ENCODE measurements around the gene INPP5K.
A peak's percentile ranks its signal among the peaks of the same experiment; 100 is the strongest.
"Not testable (repeated sequence)": the region's sequence is repeated elsewhere in the genome, so short reads cannot be mapped to it uniquely, and the experiment has no call there.

Gene INPP5K

DNA sequence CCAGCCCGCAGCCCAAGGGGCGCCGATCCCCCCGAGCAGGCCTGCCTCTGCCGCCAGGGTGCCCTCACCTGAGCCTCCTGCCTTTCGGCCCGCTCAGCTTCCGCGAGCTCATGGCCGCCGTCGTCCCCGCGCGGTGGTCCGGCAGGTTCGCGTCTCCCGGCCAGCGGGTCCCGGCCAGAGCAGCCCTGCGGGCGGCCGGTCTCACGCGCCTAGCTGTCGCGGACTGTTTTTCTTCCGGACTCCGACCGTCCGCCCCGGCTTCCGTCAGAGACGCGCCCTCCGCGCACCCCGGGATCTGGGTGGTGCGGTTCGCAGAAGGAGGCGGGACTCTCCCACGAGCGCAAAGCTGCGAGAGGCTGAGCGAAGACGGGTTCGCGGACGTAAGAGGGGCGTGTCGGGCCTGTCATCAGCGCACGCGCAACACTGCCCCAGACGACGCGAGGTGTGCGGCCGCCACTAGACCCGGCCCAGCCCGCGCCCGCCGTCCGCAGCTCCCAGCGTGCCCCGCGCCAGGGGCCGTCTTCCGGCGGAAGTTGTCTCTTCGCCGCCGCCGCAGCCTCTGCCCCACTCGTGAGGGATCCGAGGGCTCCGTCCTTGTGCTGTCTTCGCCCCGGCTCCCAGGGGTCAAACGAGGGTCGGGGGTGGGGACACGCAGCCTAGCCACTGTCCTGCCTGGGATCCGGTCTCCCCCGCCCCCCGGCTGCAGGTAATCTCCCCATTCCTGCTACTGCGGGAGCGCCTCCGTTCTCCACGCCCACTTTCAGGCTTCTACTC is at the start of gene INPP5K:
TSS of gene INPP5K (minus strand) at position 225 of the 774 bp plus-strand sequence. CDS start at position 112, 113 bp downstream.
- peak; percentile 99 for DNase-seq

DNA sequence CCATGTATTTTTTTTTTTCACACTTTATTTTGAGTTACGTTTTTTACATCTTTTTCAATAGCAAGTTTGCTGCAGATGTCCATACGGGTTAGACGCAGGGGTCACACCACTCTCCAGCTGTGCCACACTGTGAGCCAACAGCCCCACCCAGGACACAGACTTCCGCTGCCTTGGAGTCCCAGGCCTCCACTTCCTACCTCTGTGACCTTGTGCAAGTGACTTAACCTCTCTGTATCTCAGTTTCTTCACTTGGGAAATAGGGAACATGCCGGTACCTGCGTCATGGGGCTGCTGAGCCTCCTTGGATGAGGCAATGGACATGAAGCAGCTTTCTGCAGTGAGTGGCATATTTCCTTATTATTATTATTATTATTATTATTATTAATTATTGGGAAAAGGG is 49.5 kb upstream of the INPP5K start:
- DNase-seq: no peak

DNA sequence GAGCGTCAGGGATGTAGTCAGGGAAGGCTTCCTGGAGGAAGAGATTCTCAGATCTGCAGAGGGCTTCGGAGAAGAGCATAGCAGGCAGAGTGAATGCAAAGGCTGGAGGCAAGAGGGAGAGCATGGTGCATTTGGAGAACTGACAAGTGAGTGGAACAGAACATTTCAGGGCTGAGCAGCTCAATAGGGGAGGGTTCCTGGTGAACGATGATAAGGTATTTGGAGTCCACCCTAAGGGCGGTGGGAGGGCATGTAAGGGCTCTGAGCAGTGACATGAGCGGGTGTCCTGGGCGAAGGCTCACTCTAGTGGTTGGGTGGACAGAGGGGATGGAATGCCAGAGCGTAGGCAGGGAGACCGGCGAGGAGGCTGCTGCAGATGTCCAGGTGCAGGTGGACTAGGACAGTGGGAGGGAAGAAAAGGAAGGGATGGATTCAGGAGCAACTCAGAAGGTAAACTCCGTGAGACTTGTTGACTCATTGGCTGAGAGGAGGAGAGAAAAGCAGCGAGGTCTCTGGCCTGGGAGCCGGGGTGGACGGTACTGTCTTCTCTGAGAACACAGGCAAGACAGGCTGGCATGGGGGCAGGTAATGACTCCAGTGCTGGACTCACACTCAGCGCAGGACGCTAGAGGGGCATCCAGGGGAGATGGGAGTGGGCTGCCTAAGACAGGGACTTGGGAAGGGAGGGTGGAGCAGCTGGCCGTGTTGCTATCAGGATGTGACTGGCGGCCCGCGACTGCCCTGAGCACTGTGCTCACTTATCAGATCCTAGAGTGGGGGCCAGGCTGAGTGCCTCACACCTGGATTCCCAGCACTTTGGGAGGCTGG is 47.6 kb upstream of the INPP5K start:
- peak; percentile 39 for DNase-seq

DNA sequence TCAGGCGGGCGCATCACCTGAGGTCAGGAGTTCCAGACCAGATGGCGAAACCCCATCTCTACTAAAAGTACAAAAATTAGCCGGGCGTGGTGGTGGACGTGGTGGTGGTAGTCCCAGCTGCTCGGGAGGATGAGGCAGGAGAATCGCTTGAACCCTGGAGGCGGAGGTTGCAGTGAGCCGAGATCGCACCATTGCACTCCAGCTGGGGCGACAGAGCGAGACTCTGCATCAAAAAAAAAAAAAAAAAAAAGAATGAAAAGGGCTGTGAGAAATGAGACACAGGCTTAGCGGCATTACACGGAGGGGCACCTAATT is 47.0 kb upstream of the INPP5K start:
- not testable (repeated sequence) for DNase-seq

DNA sequence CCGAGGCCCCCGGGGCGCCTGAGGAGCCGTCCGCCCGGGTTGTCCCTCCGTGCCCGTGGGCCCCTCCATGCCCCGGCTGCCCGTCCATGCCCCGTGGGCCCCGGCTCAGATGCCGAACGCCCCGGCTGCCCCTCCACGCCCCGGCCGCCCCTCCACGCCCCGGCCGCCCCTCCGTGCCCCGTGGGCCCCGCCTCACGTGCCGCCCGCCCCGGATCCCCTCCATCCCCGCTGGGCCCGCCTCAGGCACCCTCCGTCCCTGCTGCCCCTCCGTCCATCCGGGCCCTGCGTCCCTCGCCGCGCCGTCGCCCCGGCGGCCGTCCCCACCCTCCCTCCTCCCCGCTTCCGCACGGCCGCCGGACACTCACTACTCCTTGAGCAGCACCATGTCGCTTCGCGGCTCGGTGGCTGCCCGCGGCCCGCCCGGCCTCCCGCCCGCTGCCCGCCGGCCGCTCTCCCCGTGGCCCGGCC is 45.8 kb upstream of the INPP5K start:
- DNase-seq: peak; percentile 62

DNA sequence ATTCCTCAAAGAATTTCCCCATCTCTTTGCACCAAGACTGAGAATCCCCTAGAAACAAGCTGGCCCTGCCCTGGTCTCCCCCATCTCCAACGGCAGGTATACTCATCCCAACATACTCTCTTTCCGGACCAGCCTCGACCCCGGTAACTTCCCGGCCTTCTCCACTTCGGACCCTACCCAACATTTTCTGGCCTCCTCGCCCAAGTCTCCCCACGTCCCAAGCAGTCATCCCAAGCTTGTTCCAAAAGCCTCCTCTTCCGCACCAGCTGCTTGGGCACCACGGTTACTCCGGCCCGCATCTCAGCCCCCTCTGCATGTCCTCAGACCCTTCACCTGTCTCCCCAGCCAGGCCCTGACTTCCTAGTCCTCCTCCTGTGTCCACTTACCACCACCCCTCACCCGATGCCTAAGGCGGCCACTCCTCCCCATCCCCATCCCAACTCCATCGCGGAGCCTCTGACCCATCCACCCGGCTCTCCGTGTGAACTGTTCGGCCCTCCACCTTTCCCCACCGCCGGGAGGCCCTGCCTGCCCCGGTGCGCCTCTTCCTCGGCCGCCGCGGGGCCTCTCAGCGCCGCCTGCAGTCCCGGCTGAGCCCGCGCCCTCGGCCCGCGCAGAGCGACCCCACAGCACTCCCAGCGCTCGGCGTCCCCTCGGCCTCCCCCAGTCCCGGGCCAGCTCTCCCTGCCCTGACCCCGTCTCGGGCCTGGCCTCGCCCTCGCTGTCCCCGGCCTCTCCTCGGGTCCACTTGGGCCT is 45.2 kb upstream of the INPP5K start:
- peak; percentile 45 for DNase-seq

DNA sequence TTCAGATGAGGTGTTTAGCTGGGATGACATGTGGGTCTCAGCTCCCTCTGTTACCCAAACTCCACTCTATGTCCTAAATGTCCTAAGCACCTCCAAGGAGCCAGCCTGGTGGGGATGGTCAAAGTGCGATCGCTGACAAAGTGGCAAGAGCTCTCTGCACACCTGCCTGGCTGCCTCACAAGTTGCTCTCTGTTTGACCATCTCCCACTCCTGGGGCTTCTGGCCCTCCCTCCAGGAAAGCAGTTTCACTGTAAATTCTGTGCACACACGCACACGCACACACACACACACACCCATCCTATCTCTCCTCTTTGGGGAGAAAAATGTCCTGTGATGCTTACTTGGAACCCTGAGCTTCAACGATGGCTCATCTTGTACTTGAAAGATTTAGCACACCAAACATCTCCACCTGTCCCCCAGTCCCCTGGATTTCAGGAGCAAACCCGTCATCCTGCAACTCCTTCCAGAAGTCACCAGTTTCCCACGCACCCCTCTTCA is 44.5 kb upstream of the INPP5K start:
- no peak for DNase-seq

DNA sequence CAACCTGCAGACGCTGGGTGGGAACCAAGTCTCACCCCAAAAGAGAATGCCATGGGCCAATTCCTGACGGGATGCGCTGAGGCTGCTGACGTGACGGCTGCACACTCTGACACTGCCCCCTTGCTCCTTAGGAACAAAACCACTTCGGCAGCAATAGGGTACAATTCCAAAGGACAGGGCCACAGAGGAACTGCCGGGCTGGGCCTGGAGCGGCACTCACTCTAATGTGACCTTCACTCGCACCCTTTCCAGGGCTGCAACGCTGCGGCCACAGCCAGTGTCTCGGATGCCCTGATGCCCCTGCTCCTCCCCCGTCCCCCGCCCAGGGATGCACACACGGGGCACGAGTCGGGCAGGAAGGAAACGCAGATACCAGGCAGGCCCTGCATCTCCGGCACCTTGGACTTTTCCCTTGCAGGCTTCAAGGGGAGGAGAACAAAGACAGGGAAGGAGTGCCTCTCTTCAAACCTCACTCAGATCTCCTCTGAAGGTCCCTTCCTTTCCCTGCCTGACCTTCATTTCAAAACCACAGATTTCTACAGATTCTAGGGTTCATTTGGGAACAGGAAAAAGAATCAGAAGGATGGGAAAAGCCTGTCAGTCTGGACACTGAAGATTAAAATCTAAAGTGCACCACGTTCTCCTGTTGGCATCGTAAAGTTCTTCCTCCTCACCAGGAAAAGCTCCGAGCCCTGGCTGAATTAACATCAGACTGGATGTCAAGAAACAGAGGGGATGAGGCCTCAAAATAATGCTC is 43.9 kb upstream of the INPP5K start:
- DNase-seq: no peak

DNA sequence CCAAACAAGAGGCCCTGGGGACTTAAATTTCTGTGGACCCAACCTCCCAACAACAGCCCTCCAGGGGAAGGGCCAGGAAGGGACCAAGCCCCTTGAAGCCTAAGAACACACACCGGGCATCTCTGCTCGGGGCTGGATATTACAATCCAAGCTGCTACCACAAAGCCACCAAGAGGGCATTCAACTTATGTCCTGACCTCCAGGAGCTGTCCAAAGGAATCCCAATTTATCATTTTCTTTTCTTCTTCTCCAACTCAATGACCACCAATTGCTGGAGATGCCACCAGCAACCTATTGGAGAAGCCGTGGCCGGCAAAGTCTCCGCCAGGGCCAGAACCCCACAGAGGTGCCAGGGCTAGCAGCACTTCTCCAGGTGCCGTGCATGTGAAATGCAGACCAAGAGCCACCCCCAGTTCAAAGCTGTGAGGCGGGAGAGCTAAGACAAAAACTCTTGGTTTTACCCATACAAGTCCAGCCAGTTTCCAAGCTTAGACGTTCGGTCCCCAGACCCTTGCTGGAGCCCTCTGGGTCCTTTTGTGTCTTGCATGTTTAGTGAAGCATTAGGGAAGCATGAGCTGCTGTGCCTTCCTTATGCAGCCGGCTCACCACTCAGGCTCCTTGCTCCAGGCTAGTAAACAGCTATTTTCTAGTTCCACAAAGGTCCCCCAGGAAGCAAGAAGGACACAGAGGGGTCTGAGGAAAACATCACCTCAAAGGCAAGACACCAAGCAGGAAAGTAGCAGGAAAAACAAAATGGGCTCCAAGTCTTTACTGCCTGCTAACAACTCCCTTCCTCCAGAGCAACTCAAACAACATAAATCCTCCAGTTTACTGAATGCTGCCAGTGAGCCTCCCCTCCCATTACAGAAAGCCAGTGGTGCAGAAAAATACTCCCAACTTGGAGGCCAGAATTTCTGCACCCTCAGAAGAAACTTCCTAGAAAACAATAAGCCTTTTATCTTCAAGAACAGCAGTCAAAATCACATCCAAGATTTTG is 42.9 kb upstream of the INPP5K start:
- DNase-seq: no peak

DNA sequence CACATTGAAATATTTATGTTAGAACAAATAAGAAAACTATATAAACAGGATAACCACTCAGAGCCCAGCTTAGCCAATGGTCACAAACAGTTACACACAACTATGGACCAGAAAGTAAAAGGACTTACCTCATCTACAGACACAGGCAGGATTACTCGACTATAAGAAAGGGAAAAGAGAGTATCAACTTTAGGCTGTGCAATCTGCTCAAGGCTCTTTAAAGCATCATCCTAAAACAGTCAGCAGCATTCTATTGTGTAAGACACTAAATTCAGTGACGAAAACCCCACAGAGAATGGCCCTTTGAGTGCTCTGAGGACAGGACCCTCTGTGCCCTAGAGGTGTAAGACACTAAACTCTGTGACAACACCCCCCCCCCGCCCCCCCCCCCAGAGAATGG is 42.0 kb upstream of the INPP5K start:
- DNase-seq: no peak

DNA sequence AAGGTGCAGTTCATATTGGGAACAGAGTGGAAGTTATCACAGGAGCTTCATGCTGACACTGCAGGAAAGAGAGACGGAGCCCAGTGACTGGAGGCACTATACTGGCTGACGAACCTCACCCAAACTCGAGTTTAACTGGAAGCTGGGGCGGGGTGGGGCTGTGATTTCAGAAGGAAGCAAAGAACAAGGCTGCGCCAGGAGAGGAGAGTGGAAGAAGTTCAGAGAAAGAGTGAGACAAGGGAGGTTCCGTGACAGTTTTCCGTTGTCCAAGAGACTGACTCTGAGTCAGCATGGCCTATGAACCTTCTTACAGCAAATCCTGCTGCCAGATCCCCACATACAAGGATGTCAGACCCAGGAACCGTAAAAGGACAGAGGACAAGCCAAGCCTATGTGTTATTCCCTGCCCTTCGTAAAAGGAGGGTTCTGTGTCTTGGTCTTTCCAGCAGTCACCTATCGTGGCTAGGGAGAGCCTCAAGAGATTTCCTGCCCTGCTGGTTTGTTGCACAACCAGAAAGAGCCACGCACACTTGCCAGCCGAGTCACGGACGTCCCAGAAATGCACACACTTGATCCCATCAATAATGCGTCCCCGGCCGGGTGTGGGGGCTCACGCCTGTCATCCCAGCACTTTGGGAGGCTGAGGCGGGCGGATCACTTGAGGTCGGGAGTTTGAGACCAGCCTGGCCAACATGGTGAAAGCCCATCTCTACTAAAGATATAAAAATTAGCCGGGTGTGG is 41.1 kb upstream of the INPP5K start:
- no peak for DNase-seq

DNA sequence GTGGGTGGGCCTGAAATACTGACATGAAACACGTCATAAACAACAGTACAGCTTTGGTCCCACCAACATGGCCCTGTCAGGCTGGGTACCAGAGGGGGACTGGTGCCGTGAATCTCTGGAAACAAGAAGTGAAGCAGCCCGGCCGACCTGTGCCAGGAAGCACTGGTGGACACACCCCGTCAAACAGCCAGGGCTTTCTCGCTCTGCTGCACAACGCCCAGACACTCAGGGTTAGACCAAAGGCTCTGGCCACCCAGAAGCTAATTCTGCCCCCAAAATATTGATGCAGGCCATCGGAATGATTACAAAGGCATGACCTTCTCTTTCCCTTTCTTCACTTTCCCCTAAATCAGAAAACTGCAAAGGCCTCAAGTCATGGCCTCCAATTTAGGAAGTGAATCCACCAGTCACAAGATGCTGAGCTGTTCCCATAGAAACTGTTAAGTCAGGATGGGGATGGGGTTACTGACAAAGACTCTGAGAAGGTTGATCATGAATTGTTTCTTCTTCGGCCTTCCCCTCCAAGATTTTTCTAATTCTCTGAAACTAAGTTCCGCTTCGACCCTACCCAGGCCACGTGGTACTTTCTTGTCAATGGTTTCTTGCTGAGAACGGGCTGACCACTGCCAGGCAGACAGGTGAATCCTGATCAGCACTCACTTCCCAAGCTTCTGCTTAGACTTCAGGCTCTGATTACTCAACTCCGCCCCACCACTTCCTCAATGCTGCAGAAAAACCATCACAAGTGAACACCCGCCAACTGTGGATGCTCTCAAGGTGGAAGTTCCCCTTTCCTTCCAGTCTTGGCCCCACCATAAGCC is 39.4 kb upstream of the INPP5K start:
- DNase-seq: peak; percentile 74

DNA sequence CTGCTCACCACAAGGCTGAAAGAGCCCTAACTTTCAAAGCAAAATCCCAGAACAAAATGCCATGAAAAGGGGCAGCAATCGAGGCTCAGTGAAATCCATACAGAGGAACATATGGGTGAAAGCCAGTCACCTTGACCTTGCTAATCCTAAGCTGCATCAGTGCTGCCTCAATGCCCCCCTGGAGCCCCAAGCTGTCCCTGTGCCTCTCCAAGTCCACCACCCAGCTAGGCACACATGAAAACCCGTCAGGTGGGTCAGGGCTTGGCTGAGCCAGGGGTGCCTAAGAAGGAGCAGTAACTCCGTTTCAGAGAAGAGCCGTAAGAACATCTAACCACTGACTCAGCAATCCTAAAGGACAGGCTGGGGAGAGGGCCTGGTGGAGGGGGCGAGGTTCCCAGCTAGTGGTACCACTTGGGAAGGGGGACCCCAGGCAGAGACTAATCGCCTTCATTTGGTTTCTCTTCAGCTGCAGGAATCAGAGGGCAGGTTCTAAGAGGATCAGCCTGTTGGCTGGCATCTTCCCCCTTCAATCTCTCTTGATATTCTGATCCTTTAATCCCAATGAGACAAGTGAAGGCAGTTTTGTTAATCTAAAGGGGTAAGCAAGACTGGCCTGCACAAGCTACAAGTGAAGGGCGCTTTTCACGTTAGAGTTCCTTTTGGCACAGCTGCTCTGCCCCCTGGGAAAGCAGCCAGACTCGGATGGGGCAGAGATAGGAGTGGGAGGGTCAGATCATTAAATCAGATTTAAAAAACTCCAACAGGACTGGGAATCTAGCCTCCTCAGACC is 38.5 kb upstream of the INPP5K start:
- DNase-seq: peak; percentile 98

DNA sequence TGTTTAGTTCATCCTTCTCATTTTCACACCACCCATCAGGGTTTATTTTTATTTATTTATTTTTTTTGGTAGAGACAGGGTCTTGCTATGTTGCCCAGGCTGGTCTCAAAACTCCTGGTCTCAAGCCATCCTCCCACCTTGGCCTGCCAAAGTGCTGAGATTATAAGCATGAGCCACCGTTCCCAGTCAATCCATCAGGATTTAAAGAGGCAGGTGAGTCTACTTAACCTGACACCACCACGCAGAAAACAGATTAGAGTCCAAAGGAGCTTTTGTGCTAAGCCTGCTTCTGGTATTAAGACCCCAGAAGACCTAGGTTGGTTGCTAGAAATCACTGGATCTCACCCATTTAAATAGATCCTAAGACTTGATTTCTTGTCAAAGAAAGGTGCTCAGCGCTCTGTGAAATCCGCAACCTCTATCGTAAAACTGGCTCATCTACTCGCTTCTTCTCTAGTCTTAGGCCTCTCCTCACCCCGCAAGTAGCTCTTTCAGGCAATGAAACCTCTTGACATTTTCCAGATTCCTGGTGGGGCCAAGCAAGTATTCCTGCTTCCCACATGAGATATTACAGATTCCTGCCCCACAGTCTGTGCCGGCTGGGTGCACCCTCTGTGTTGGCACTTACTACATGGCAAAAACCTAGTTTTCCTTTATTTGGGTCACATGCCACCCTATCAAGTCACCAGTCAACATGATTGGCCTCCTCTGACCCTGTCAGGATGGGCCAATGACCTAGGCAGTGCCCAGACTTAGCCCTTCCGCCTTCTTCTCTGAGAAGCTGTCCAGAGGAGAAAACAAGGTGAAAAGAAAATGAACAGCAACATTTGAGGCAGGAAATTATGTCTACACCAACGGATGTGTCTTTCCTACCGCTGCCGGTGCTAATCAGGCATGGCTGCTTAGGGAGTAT is 37.2 kb upstream of the INPP5K start:
- peak; percentile 99 for DNase-seq

DNA sequence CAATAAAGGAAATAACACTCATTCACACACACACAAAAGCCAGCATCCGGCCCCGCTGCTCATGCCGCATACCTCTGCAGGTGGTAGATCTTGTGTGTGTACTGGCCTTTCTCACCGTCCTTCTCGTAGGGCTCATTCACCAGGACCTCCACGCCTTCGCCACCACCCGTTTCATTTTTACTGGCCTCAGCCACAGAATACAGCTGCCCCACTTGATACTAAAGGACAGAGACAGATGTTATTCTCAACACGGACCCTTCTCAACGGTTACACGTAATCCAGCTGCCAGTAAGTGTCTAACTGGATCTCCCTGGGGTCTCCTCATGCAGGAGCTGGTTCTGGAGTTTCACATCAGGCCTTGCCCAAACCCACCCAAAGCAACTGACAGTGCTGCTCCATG is 36.5 kb upstream of the INPP5K start:
- DNase-seq: peak; percentile 72

DNA sequence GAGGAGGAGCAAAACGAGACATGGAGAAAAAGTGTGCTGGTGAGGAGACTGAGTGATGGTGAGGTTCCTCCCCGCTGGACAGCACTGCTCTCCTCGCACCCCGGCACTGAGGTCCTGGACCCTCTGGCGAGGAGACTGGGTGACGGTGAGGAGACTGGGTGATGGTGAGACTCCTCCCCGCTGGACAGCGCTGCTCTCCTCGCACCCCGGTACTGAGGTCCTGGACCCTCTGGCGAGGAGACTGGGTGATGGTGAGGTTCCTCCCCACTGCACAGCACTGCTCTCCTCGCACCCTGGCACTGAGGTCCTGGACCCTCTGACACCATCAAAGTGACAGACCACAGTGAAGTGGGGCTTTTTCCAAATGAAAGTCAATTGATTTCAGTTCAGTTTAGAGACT is 35.3 kb upstream of the INPP5K start:
- no peak for DNase-seq

DNA sequence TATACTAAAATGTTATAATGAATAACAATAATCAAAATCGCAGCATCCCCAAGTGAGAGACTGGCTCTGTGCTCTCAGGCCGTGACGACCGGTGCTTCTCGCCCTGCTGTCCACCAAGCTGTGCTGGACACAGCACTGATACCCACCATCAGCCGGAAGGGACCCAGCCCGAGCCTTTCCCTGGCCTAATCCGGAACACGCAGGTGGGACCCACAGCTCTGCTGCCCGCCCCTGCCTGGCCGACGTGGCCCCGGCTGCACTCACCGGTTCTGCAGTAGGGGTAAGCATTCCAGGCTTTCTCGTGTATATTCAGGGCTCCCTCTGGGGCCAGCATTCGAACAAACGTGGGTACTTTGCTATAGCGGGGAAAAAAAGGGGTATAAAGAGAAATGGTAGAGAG is 31.6 kb upstream of the INPP5K start:
- DNase-seq: no peak

Measured in NCI-H82 (cell line).